NCI-H748 treated with DMSO at 0.1 percent for 48 hours (cell line): ENCODE data around the gene TAMM41.
A peak's percentile ranks its signal among the peaks of the same experiment; 100 is the strongest.
"Not testable (repeated sequence)": the region's sequence is repeated elsewhere in the genome, so short reads cannot be mapped to it uniquely, and the experiment has no call there.

Source experiments
- DNase-seq: peaks from one replicate; lab custom pipeline; 2025; lab: John Stamatoyannopoulos, UW

Gene TAMM41, protein sequence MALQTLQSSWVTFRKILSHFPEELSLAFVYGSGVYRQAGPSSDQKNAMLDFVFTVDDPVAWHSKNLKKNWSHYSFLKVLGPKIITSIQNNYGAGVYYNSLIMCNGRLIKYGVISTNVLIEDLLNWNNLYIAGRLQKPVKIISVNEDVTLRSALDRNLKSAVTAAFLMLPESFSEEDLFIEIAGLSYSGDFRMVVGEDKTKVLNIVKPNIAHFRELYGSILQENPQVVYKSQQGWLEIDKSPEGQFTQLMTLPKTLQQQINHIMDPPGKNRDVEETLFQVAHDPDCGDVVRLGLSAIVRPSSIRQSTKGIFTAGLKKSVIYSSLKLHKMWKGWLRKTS

DNA sequence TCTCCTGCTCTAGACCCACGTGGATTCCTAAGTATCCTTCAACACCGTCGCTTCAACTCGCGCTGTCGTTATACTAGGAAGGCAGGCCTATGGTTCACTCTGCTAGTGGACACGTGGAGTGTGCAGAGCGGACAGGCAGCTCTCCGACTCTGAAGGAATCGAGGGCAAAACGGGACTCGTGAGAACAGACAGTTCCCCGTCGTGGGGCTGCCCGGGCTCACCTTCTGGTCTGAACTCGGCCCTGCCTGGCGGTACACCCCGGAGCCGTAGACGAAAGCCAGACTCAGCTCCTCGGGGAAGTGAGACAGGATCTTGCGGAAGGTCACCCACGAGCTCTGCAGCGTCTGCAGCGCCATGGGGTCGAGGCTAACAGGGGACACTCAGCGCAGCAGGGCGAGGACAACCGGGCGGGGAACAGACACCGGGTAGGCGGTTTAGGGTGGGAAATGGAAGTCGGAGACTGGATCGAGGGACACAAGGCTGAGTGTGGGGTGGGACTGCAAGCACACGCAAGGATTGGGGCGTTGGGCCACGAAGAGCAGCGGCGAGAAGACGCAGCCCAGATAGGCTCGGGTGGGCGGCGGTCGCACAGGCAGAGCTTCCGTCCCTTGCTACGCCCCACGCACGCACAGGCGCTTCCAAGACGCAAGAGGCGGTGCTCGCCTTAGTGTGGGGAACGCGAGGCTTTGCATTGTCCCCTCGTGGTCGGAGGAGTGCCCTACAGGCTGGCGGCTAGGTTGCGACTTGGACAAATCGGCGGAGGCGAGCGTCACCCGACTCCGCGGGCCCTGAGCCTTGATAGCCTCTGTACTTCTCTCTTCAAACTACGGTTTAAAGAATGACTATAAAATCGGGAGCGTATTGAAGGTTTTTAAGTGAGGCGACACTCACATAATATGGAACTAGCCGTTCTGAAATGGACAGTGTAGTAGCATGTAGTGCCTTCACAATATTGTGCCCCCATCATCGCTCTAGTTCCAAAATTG, at the start of gene TAMM41:
Gene TAMM41, minus strand, starts transcription at position 605 of the 986 bp plus-strand sequence. Its CDS starts 249 bp downstream, at position 356.
- DNase-seq = peak; percentile 63

DNA sequence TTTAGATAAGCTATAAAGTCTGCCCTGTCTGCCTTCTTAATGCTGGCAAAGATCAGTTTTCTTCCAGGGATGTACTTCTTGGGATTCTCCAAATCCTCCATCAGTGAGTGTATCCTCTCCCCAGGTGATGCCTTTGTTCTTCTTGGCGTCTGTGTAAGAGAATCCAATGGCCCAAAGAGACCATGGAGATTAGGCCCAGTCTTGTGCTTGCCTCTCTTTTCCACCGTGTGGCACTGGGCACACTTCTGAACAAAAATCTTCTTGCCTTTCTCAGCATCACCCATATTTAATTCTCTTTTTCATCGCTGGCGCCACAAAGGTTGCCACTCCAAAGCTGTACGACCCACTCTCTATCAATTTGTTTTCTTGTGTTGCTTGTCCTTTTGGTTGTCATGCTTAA, 32.2 kb upstream of the TAMM41 start:
- DNase-seq = no peak

DNA sequence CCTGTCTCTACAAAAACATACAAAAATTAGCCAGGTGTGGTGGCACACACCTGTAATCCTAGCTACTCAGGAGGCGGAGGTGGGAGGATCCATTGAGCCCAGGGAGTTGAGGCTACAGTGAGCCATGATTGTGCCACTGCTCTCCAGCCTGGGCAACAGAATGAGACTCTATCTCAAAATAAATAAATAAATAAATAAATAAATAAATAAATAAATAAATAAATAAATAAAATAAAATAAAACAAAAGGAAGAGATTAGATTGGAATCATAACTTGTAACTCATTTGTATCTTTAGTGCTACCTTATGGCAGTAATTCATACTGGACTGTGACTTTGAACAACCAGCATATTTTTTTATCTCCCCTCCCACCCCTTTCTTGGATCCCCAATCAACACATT, 28.0 kb upstream of the TAMM41 start:
- not testable (repeated sequence) for DNase-seq

DNA sequence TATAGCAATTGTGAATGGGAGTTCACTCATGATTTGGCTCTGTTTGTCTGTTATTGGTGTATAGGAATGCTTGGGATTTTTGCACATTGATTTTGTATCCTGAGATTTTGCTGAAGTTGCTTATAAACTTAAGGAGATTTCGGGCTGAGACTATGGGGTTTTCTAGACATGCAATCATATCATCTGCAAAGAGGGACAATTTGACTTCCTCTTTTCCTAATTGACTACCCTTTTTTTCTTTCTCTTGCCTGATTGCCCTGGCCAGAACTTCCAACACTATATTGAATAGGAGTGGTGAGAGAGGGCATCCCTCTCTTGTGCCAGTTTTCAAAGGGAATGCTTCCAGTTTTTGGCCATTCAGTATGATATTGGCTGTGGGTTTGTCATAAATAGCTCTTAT, 17.1 kb upstream of the TAMM41 start:
- not testable (repeated sequence) for DNase-seq

DNA sequence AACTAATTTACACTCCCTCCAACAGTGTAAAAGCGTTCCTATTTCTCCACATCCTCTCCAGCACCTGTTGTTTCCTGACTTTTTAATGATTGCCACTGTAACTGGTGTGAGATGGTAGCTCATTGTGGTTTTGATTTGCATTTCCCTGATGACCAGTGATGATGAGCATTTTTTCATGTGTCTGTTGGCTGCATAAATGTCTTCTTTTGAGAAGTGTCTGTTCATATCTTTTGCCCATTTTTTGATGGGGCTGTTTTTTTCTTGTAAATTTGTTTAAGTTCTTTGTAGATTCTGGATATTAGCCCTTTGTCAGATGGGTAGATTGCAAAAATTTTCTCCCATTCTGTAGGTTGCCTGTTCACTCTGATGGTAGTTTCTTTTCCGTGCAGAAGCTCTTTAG, 15.9 kb upstream of the TAMM41 start:
- DNase-seq = not testable (repeated sequence)

- not testable (repeated sequence) for DNase-seq
Measured at GRCh38 chr3:11862145-11862544, 15.5 kb upstream of the TAMM41 start.

- DNase-seq = not testable (repeated sequence)
Measured at GRCh38 chr3:11860213-11860612, 13.5 kb upstream of the TAMM41 start.

- no peak for DNase-seq
Measured at GRCh38 chr3:11853450-11853849, 6.8 kb upstream of the TAMM41 start.

DNA sequence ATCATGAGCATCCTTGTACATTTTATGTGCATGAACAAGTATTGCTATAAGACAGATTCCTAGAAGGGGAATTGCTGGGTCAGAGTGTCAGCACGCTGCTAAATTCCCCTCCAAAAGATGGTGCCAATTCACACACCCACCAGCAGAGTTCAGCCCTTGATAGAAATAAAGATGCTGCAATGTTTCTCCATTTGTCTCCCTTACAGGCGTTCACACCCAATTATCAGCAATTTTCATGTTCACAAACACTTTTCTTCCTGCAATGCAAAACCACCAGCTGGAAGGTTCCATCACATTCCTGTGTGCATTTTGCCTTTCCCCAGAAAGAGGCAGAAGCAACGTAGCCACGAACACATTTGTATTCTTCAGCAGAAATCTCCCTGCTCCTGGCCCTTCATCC, 3.3 kb upstream of the TAMM41 start:
- DNase-seq = no peak

- DNase-seq = no peak
Measured at GRCh38 chr3:11847607-11848006, 922 bp upstream of the TAMM41 start.

DNA sequence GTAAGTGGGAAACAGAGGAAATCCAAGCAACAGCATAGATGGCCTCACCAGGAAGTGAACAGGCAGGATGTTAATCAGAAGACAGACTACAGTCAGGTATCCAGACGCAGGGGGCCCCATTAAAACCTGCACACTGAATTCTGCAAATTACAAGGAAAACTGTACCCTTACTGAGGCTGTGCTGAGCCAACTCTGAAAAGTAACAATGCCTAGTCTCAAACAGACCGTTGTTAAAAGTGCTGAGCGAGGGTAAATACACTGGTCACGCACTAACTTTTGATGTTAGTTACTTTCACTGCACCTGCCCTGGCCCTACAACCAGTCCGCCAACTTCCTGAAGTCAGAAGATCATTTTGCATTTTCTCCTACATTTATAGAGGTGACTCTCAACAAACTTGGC, 1.0 kb downstream of the TAMM41 start:
- no peak for DNase-seq

GRCh38 chr3:11844891-11845290, 1.8 kb downstream of the TAMM41 start:
- no peak for DNase-seq

DNA sequence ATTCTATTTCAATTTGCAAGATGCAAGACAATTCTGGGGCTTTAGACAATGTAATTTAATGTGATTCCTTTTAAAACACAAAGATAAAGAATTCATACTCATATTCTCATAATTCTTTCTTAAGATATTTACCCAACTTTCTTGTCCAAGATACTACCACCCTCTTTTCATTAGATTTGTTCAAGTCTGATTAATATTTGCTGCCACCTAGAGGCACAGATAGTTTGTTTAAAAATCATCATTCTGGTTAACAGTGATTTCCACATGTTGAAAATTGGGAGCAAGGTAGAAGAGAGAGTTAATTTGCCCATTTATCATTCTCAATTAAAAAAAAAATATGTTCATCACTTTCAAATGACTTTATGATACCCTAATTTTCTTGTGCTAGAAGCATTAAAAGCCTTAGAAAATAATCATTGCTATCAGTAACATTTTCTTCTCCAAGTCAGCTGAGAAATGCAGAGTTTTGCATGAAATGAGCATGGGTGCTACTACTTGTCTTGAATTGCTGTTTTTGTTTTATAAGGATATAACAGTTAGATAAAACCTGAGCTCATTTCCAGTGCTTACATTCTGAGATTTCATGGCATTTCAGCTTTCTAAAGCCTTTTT, 11.6 kb downstream of the TAMM41 start:
- DNase-seq = no peak

- no peak for DNase-seq
Measured at GRCh38 chr3:11832981-11833905, 13.4 kb downstream of the TAMM41 start.

DNA sequence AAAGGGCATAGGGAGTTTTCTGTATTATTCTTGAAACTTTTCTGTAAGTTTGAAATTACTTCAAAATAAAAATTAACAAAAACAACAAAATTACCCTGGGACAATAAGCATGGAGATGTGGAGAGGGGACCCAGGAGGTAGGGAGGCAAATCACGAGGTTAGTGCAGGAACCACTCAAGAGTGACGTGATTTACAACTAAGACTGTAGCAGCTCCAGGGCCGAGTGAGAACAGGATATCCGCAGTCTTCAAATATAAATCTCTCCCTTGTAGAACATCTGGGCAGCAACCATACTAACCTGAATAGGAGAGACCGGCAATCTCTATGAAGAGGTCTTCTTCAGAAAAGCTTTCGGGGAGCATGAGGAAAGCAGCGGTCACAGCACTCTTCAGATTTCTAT, 17.3 kb downstream of the TAMM41 start:
- DNase-seq = no peak

- DNase-seq = no peak
Measured at GRCh38 chr3:11826628-11827265, 19.9 kb downstream of the TAMM41 start.

DNA sequence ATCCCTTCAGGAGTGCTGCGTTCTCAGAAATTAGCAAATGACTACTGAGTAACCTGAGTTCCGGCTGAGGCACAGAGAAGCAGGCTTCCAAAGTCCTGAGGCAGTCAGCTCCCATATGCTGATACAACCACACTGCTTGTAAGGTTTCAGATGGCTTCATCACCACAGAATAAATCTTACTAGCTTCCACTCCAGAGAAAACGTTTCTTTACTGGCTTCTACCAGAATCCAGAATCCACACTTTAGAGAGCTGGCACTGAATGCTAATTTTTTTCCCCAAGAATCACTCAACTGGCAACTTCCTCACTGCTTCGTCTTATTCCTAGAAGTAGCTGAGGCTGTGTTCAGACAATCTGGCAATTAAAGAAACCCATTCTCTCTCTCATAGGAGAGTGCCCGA, 21.4 kb downstream of the TAMM41 start:
- DNase-seq = no peak

DNA sequence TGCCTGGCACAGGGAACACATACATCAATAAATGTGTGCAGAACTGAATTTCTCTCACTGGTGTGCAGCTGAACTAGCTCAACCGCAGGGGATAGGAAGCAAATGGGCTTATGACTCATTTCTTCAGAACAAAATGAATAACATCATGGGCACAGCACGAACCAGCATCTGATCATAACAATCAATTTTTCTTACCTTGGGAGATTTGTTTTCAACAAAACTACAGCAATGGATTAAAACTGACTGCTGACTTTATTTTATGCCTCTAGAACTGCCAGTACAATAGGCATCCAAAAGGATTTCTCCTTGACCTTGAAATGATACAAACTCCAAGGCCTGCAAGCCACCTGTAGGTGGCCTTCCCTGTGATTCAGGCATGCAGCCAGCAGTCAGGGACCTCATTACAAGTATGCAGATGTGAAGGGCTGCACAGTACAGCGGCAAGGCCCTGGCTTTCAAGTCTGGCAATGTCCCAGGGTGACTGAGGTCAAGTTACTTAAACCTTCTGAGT, 26.1 kb downstream of the TAMM41 start:
- no peak for DNase-seq

DNA sequence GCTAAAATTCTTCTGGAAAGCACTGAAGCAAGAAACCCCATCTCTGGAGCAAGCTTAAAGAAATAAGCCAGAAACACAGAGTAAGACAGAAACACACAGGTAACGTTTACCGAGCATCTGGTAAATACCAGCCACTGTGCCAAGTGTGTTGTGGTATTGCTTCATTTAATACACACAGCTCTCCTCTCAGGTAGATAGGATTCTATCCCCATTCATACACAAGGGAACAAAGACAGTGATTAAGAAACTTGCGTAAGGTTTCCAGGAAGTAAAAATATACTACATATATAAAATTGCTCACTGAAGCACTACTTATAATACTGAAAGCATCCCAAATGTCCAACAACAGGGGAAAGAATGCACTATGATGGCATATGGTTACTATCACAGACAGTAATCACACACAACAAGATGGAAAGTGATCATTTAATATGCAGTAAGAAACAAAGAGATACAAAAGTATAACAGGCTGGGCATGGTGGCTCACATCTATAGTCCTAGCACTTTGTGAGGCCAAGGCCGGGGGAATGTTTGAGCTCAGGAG, 27.5 kb downstream of the TAMM41 start:
- no peak for DNase-seq

- no peak for DNase-seq
Measured at GRCh38 chr3:11818033-11818432, 28.7 kb downstream of the TAMM41 start.
